Stimulated activated CD8-positive, alpha-beta memory T cell treated with anti-CD3 and anti-CD28 coated beads, Interleukin-4, amount 100 ng/mL, for 24 hours (primary cell): ENCODE measurements around the gene ZNF595.
A peak's percentile ranks its signal among the peaks of the same experiment; 100 is the strongest.
"Not testable (repeated sequence)": the region's sequence is repeated elsewhere in the genome, so short reads cannot be mapped to it uniquely, and the experiment has no call there.

Experiments
- DNase-seq: peaks from one replicate; pipeline ENCODE4 v3.0.0-alpha.2; 2020; ENCODE audit warnings: low read depth

ZNF595 gene

GRCh38 chr4:86559-87324 is 33.6 kb downstream of the ZNF595 start:
- not testable (repeated sequence) for DNase-seq

- DNase-seq: no peak
Observed at GRCh38 chr4:98386-98785, 45.3 kb downstream of the ZNF595 start.

GRCh38 chr4:99863-100262 is 46.7 kb downstream of the ZNF595 start:
- no peak for DNase-seq

- no peak for DNase-seq
Observed at GRCh38 chr4:107083-107443, 53.9 kb downstream of the ZNF595 start.

GRCh38 chr4:107444-108429 is 54.6 kb downstream of the ZNF595 start:
- no peak for DNase-seq

GRCh38 chr4:112771-113170 is 59.6 kb downstream of the ZNF595 start:
- no peak for DNase-seq

GRCh38 chr4:113732-114131 is 60.6 kb downstream of the ZNF595 start:
- no peak for DNase-seq

- no peak for DNase-seq
Observed at GRCh38 chr4:114149-114548, 61.0 kb downstream of the ZNF595 start.

- no peak for DNase-seq
Observed at GRCh38 chr4:116499-116898, 63.4 kb downstream of the ZNF595 start.

GRCh38 chr4:120616-121015 is 67.5 kb downstream of the ZNF595 start:
- DNase-seq: no peak

GRCh38 chr4:121408-122084 is 68.4 kb downstream of the ZNF595 start:
- peak; percentile 22 for DNase-seq

- DNase-seq: not testable (repeated sequence)
Observed at GRCh38 chr4:123922-124274, 70.8 kb downstream of the ZNF595 start.

- DNase-seq: peak; percentile 85
Observed at GRCh38 chr4:124275-125081, 71.4 kb downstream of the ZNF595 start, which contains the start of gene ZNF718. TSS of gene ZNF718 (plus strand) at chr4:124501. CDS start at chr4:124671, 170 bp downstream.

GRCh38 chr4:125091-125771 is 72.1 kb downstream of the ZNF595 start:
- no peak for DNase-seq

GRCh38 chr4:125833-126232 is 72.7 kb downstream of the ZNF595 start:
- no peak for DNase-seq

- DNase-seq: no peak
Observed at GRCh38 chr4:132483-132882, 79.4 kb downstream of the ZNF595 start.
